Measurements from ENCODE around the gene NTM. TPM values are rescaled to one million over a fixed set of nuclear protein-coding genes. Genes with fewer than 3 reads are reported as not detected.

The NTM gene
- total and polyA plus RNA-seq, 2 donors (not counting 3 experiments of a cell fraction or from before 2014, with no cell fraction given) = 1.00 to 1.1 TPM

GRCh38 chr11:131999084-131999483, 628.7 kb downstream of the NTM start:
- Histone ChIP-seq H3K4me1 (ENCODE audit: control insufficient read depth, extremely low read depth, insufficient read depth, low read length) (no peaks in the 10 kb centered on the region), H3K27ac (ENCODE audit: insufficient read depth, low read depth, low read length) (no peak overlapping the region), H3K79me2 (ENCODE audit: control insufficient read depth, insufficient read depth, low read length) (no peaks in the 10 kb centered on the region), H3K9me3 (replicated peaks; ENCODE audit: control insufficient read depth, insufficient read depth, low read length) (no peaks in the 10 kb centered on the region), H4K20me1 (replicated peaks; ENCODE audit: control insufficient read depth, extremely low read depth, insufficient read depth, low read length) (no peaks in the 10 kb centered on the region), H3K9me1 (replicated peaks; ENCODE audit: control insufficient read depth, extremely low read depth, insufficient read depth, low read length) (no peaks in the 10 kb centered on the region), H3K4me3 (replicated peaks in 1 of 3; ENCODE audit: insufficient read depth in 1 of 3, low read depth in 1 of 3, low read length in 3 of 3) (no peak overlapping the region), H3K27me3 (ENCODE audit: control insufficient read depth in 2 of 2, insufficient read depth in 2 of 2, low read length in 2 of 2) (no peaks in the 10 kb centered on the region), H3K36me3 (ENCODE audit: control insufficient read depth in 2 of 2, extremely low read depth in 1 of 2, insufficient read depth in 2 of 2, low read length in 2 of 2) (no peaks in the 10 kb centered on the region), H3K9ac (replicated peaks; ENCODE audit: extremely low read depth, insufficient read depth, low read length) (no peak overlapping the region), H3K4me2 (ENCODE audit: insufficient read depth, low read length) (no peak overlapping the region), H2AFZ (ENCODE audit: low read depth, low read length) (no peak overlapping the region)
- ChIA-PET CTCF (no interaction called here), POLR2A (no interaction called here)
- dilution Hi-C loops (cut with MboI; ENCODE audit: extremely low pct_ligation_motif_present, low sequenced_read_pairs) (no loop called here), intact Hi-C loops (cut with micrococcal nuclease) (no loop called here)
- DNase-seq (ENCODE audit: low read depth, low spot score) = no peak
- BruUV-seq (replicated peaks) = no TSS peak
- TF ChIP-seq MYC (IDR thresholded peaks at IDR 0.05; ENCODE audit: low read depth, low read length) = no peak
- TF ChIP-seq JUN (IDR thresholded peaks at IDR 0.05; ENCODE audit: borderline replicate concordance, insufficient read depth, insufficient read length, low read depth) = no peak
- TF ChIP-seq FOS (IDR thresholded peaks at IDR 0.05; ENCODE audit: borderline replicate concordance, insufficient read depth, low read length) = no peak
- no peak for FAIRE-seq

- H3K27me3 ChIP-seq (ENCODE audit: control insufficient read depth in 2 of 2, insufficient read depth in 2 of 2, low read length in 2 of 2) = peaks cover 2 to 5% of the 10 kb centered on the region in 2 experiments
Measured at GRCh38 chr11:131999955-132000354, 629.5 kb downstream of the NTM start.

More at GRCh38 chr11:131999955-132000354, 629.5 kb downstream of the NTM start:
- no TSS peak for BruUV-seq (replicated peaks)
- no peak overlapping the region for H3K4me3 ChIP-seq (replicated peaks in 1 of 3; ENCODE audit: insufficient read depth in 1 of 3, low read depth in 1 of 3, low read length in 3 of 3)
- dilution Hi-C loops (cut with MboI; ENCODE audit: extremely low pct_ligation_motif_present, low sequenced_read_pairs) = no loop called here
- TF ChIP-seq MAX (IDR thresholded peaks at IDR 0.05; ENCODE audit: insufficient read depth, insufficient read length) = no peak
- TF ChIP-seq FOS (IDR thresholded peaks at IDR 0.05; ENCODE audit: borderline replicate concordance, insufficient read depth, low read length) = no peak
- no peak for TF ChIP-seq MYC (IDR thresholded peaks at IDR 0.05; ENCODE audit: low read depth, low read length)
- no peak for TF ChIP-seq POLR2AphosphoS5 (IDR thresholded peaks at IDR 0.05; ENCODE audit: insufficient read depth, low read depth, low read length)
- no peak for TF ChIP-seq JUN (IDR thresholded peaks at IDR 0.05; ENCODE audit: borderline replicate concordance, insufficient read depth, insufficient read length, low read depth)
- TF ChIP-seq CTCF (IDR thresholded peaks at IDR 0.05; ENCODE audit: extremely low read depth in 1 of 2, insufficient read depth in 1 of 2, low read depth in 1 of 2, low read length in 2 of 2) = no peak
- no peak for TF ChIP-seq EZH2 (IDR thresholded peaks at IDR 0.05; ENCODE audit: borderline replicate concordance, low read depth, low read length, severe bottlenecking)
- no peak for TF ChIP-seq POLR2A (IDR thresholded peaks at IDR 0.05; ENCODE audit: low read depth, low read length)
- TF ChIP-seq GATA2 (IDR thresholded peaks at IDR 0.05; ENCODE audit: insufficient read depth, insufficient read length, low read depth, low read length) = no peak
- H3K27ac ChIP-seq (ENCODE audit: insufficient read depth, low read depth, low read length) = no peak overlapping the region
- H4K20me1 ChIP-seq (replicated peaks; ENCODE audit: control insufficient read depth, extremely low read depth, insufficient read depth, low read length) = no peaks in the 10 kb centered on the region
- no peak for FAIRE-seq
- intact Hi-C loops (cut with micrococcal nuclease) = no loop called here
- no peaks in the 10 kb centered on the region for H3K9me3 ChIP-seq (replicated peaks; ENCODE audit: control insufficient read depth, insufficient read depth, low read length)
- CTCF ChIA-PET = no interaction called here
- no peak overlapping the region for H3K4me2 ChIP-seq (ENCODE audit: insufficient read depth, low read length)
- no peaks in the 10 kb centered on the region for H3K79me2 ChIP-seq (ENCODE audit: control insufficient read depth, insufficient read depth, low read length)
- no peak overlapping the region for H3K9ac ChIP-seq (replicated peaks; ENCODE audit: extremely low read depth, insufficient read depth, low read length)
- no peak overlapping the region for H2AFZ ChIP-seq (ENCODE audit: low read depth, low read length)
- POLR2A ChIA-PET = no interaction called here
- DNase-seq (ENCODE audit: low read depth, low spot score) = no peak
- no peaks in the 10 kb centered on the region for H3K4me1 ChIP-seq (ENCODE audit: control insufficient read depth, extremely low read depth, insufficient read depth, low read length)
- H3K36me3 ChIP-seq (ENCODE audit: control insufficient read depth in 2 of 2, extremely low read depth in 1 of 2, insufficient read depth in 2 of 2, low read length in 2 of 2) = no peaks in the 10 kb centered on the region
- H3K9me1 ChIP-seq (replicated peaks; ENCODE audit: control insufficient read depth, extremely low read depth, insufficient read depth, low read length) = no peaks in the 10 kb centered on the region

Measured in endothelial cell of umbilical vein (primary cell).